ENCODE measurements around the gene GBF1.
"Not testable (repeated sequence)": the region's sequence is repeated elsewhere in the genome, so short reads cannot be mapped to it uniquely, and the experiment has no call there.

Gene GBF1

GRCh38 chr10:102268375-102268888 lies 23.1 kb downstream of the GBF1 start:
- DNase-seq = no peak

- DNase-seq = no peak
Observed at GRCh38 chr10:102269017-102269416, 23.7 kb downstream of the GBF1 start.

DNA sequence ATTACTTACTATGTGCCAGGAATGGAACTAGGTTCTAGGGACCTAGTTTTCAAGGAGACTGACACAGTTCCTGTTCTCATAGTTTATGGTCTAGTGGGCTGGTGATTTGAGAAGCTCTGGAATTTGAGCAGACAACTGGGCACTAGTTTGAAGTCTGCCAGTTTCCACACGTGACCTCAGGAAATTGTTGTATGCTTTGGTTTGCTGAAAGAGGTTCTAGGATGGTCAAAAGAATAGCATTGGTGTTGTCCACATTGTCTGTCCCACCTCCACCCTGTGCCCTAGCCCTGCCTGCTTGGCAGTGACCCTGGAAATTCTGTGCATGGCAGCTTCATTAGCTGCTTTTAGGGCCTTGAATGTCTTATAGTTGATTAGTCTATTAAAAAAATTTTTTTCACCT lies 28.7 kb downstream of the GBF1 start:
- no peak for DNase-seq

DNA sequence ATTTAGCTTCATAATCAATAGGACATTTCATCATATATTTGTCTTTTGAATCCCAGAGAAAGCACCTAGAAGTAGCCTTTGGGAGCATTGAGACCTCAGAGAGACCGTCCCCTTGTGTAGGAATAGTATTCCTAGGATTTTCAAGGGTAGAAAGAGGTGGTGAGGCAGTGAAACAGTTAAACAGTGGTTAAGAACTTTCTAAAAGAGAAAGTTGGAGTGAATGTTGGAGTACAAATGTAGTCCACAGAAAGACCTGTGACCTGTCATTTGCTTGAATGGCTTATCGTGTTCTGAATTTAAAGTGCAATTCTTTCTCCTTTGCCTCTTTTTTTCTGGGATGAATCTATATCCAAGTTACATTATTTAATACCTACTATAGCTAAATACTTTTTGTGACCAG lies 30.0 kb downstream of the GBF1 start:
- DNase-seq = no peak

GRCh38 chr10:102279104-102279503 lies 33.8 kb downstream of the GBF1 start:
- DNase-seq = no peak

DNA sequence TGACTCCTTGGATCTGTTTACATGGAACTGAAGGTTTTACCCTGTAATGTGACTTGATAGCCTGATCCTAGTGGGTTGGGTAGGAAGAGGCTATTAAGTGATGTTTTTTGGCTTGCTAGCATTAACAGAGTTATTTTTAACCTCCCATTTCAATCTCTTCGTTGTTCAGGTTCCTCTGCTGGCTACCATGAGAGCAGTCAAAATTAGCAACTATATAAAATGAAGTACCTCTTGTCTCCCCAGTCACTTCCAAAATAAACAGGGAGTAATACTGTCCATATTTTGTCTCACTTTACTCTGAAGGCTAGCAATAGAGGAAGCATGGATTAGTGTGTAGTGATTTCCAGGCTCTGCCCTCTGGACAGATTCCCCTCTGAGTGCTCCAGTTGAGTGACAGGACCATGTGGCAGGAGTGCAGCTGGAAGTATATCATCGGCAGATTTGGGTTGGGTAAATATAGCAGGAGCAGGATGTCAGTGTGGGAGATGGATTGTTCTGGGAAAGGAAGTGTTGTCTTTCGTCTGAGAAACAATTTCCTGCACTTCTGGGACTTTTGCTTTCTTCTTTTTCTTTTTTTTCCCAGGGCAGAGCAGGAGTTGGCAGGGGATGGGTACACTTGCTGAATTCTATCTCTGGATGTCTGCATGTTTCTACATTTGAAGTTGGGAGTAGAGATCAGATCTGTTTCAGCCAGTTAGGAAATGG lies 35.2 kb downstream of the GBF1 start:
- DNase-seq = no peak

- no peak for DNase-seq
Observed at GRCh38 chr10:102281102-102281487, 35.8 kb downstream of the GBF1 start.

GRCh38 chr10:102283488-102283887 lies 38.2 kb downstream of the GBF1 start:
- DNase-seq = no peak

GRCh38 chr10:102283890-102284289 lies 38.6 kb downstream of the GBF1 start:
- no peak for DNase-seq

- DNase-seq = no peak
Observed at GRCh38 chr10:102284531-102284930, 39.2 kb downstream of the GBF1 start.

- no peak for DNase-seq
Observed at GRCh38 chr10:102285133-102285532, 39.8 kb downstream of the GBF1 start.

DNA sequence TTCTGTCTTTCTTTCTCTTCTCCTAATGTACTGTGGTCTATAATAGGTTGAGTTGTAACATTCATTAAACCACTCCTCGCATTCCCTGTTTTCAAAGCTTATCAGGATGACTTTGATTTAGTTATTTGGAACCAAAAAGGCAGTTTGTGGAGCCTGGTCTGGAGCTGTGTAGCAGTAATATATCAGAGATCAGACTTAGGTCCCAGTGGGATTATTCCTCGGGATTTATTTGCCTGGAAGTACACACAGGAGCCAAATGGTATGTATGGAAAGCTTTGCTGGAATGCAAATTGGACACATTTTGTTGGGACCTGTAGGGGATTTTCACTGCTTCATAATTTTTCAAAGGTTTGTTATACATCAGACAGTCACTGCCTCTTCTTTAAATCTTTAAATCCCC lies 40.9 kb downstream of the GBF1 start:
- no peak for DNase-seq

DNA sequence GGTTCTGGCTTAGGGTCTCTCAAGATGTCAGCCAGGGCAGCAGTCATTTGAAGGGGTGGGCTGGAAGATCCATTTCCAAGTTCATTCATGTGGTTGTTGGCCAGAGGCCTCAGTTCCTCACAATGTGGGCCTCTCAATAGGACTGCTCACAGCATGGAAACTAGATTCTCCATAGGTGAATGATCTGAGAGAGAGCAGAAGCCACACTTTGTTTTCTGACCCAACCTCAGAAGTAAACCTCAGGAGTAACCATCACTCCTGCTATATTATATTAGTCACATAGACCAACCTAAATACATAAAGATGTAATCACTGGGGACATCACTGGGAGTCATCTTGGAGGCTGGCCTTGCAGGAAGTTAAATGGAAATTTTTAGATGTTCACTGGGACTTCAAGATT lies 42.2 kb downstream of the GBF1 start:
- peak in 1 of 2 experiments; percentile 24 for DNase-seq

DNA sequence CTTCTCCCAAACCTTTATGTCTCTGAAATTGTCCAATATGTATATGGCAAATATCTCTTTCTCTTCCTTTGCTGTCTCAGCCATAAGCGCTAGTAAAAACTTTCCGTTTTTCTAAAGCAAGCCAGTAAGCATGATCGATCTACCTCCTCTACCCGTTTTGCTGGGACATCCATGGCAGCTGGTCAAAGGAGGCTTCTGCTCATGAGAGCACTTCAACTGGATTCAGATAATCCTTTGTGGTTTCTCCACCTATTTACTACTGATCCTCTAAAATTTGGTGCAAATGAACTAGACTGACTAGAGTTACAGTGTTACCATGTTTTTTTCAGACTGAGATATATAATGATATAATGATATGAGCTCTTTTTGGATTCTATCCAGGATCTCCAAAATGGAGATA lies 42.7 kb downstream of the GBF1 start:
- no peak for DNase-seq

DNA sequence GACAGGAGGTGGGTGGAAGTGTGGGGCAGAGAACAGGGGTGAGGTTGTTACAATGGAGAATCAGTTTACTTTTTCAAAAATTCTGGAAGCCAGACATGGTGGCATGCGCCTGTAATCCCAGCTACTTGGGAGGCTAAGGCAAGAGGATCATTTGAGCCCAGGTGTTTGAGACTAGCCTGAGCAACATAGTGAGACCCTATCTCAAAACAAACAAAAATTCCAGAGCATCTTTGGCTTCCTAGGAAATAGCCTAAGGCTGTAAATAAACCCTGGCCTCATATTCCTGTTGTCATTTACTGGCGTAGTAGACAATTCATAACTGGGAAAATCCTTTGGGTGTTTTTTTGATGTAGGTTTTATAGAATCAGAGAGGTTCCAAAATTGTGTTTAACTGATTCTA lies 44.0 kb downstream of the GBF1 start:
- no peak for DNase-seq

DNA sequence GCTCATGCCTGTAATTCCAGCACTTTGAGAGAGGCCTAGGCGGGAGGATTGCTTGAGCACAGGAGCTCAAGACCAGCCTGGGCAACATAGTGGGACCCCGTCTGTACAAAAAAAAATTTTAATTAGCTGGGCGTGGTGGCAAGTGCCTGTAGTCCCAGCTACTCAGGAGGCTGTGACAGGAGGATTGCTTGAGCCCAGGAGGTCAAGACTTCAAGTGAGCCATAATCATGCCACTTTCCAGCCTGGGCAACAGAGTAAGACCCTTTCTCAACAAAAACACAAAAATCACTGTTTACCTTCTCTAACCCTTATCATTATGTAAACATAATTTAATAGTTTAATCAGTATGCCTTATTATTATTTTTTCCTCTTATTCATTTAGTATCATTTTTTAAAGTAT lies 44.5 kb downstream of the GBF1 start:
- no peak for DNase-seq

DNA sequence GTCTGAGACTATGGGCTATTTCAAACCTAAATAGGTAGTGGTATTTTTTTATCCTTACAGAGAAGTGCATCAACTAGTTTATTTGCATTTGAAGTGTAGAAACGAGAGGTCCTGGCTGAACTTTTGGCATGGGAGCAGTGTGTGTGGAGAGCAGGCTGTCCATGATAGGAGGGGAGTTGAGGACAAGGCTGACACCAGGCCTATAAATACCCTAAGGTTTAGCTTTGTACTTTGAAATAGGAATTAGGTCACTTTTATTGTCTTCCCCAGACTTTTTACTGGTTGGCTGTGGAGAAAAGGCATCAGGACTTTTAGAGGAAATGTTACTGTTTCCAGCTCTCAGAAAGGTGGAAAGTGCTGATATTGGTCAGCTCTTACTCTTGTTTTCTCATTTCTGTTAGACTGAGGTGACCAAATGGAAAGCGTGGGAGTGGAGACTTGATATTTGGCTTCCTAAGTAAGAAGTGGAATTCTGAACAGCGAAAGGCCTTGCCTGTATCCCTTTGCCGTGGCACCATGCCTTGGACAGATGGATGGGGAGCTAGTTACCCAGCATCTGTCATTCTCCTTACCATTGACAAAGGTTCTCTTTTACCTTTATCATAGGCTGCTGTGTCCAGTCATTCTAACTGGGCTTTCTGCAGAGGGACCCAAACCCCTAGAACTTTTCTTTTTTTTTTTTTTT lies 46.0 kb downstream of the GBF1 start:
- DNase-seq = no peak

- DNase-seq = no peak
Observed at GRCh38 chr10:102297101-102297500, 51.8 kb downstream of the GBF1 start.

GRCh38 chr10:102298899-102299298 lies 53.6 kb downstream of the GBF1 start:
- DNase-seq = no peak

GRCh38 chr10:102299873-102300272 lies 54.5 kb downstream of the GBF1 start:
- DNase-seq = no peak

- no peak for DNase-seq
Observed at GRCh38 chr10:102300278-102300843, 55.0 kb downstream of the GBF1 start.

- not testable (repeated sequence) for DNase-seq
Observed at GRCh38 chr10:102300912-102301311, 55.6 kb downstream of the GBF1 start.

- DNase-seq = not testable (repeated sequence)
Observed at GRCh38 chr10:102301332-102301731, 56.0 kb downstream of the GBF1 start.

DNA sequence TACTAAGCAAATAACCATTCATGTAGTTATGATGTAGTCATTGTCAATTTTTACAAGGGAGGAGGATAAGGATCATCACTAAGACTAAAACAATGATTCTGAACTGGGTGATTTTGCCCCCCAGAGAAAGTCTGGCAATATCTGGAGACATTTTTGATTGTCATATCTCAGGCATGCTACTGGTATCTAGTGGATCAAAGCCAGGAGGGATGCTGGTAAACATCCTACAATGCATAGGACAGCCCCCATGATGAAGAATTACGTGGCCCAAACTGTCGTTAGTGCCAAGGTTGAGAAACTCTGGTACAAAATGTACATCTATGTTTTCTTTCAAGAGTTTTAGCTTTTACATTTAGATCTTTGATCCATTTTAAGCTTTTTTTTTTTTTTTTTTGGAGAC lies 57.3 kb downstream of the GBF1 start:
- no peak for DNase-seq

All from activated CD4-positive, alpha-beta T cell treated with anti-CD3 and anti-CD28 coated beads, Interleukin-2, amount 50 U/mL, for 48 hours (primary cell).